GM12872 (cell line): Measurements from ENCODE around the gene THAP12.

ENCODE experiments used
- CTCF ChIP-seq: IDR thresholded peaks from 3 replicates; pipeline ENCODE4 v1.5.1; 2011; ENCODE audit warnings: low read depth, mild to moderate bottlenecking, low read length, moderate library complexity; ENCODE audit not compliant: insufficient read depth

Gene THAP12

GRCh38 chr11:76310832-76311595 is 69.9 kb downstream of the THAP12 start:
- TF ChIP-seq CTCF, result no peak

GRCh38 chr11:76307978-76308747 is 72.8 kb downstream of the THAP12 start:
- TF ChIP-seq CTCF, result no peak

GRCh38 chr11:76307396-76307795 is 73.5 kb downstream of the THAP12 start:
- no peak for TF ChIP-seq CTCF

GRCh38 chr11:76303399-76303798 is 77.5 kb downstream of the THAP12 start:
- no peak for TF ChIP-seq CTCF

- no peak for TF ChIP-seq CTCF
These were observed 77.9 kb downstream of the THAP12 start for GRCh38 chr11:76302996-76303395.
